ENCODE data around the gene ITIH1. TPM values are rescaled to one million over a fixed set of nuclear protein-coding genes. Genes with fewer than 3 reads are reported as not detected.
A peak's percentile ranks its signal among the peaks of the same experiment; 100 is the strongest.
"Not testable (repeated sequence)": the region's sequence is repeated elsewhere in the genome, so short reads cannot be mapped to it uniquely, and the experiment has no call there.

ITIH1 gene
- total RNA-seq, 4 donors from 2014 or later = 0.39 TPM; not detected in 3

- intact Hi-C loops (cut with DNase I; ENCODE audit: low total_unique reads) = no loop called here
- TF ChIP-seq POLR2A (IDR thresholded peaks at IDR 0.05) (no peak), CTCF (IDR thresholded peaks at IDR 0.05) (no peak)
- WGBS, 2 donors = 92 to 96% methylated on average over 13 of the region's 13 CpGs
Observed at GRCh38 chr3:52773361-52774065, 3.9 kb upstream of the ITIH1 start.

GRCh38 chr3:52774066-52774713, 3.2 kb upstream of the ITIH1 start:
- DNase-seq (ENCODE audit: low spot score in 2 of 2) = peak in 1 of 2 donors; percentile 59
- H3K4me3 ChIP-seq (ENCODE audit: low read depth, poor library complexity, severe bottlenecking) = no peak overlapping the region
- intact Hi-C loops (cut with DNase I; ENCODE audit: low total_unique reads) = no loop called here
- TF ChIP-seq POLR2A (IDR thresholded peaks at IDR 0.05) (no peak), CTCF (IDR thresholded peaks at IDR 0.05) (no peak)
- WGBS, 2 donors = 85 to 89% methylated on average over 8 of the region's 8 CpGs

More at GRCh38 chr3:52773361-52774065, 3.9 kb upstream of the ITIH1 start:
- no peak overlapping the region for H3K4me3 ChIP-seq (ENCODE audit: low read depth, poor library complexity, severe bottlenecking)
- DNase-seq (ENCODE audit: low spot score in 2 of 2) = peak in 1 of 2 donors; percentile 66

- DNase-seq (ENCODE audit: low spot score in 2 of 2) = peak in 1 of 2 donors; percentile 76
- intact Hi-C loops (cut with DNase I; ENCODE audit: low total_unique reads) = no loop called here
- H3K4me3 ChIP-seq (ENCODE audit: low read depth, poor library complexity, severe bottlenecking) = no peak overlapping the region
- TF ChIP-seq CTCF (IDR thresholded peaks at IDR 0.05) (no peak), POLR2A (IDR thresholded peaks at IDR 0.05) (no peak)
- 59 to 62% methylated on average over 6 of the region's 6 CpGs for WGBS, 2 donors
Observed at GRCh38 chr3:52774901-52775864, 2.2 kb upstream of the ITIH1 start.

GRCh38 chr3:52775877-52776276, 1.5 kb upstream of the ITIH1 start:
- DNase-seq (ENCODE audit: low spot score in 2 of 2) = peak in 1 of 2 donors; percentile 56
- intact Hi-C loops (cut with DNase I; ENCODE audit: low total_unique reads) = no loop called here
- no peak for TF ChIP-seq CTCF (IDR thresholded peaks at IDR 0.05)
- WGBS, 2 donors = 58 to 60% methylated on average over 8 of the region's 8 CpGs
- H3K4me3 ChIP-seq (ENCODE audit: low read depth, poor library complexity, severe bottlenecking) = no peak overlapping the region

GRCh38 chr3:52776486-52776885, 913 bp upstream of the ITIH1 start:
- WGBS, 2 donors = 63 to 67% methylated on average over 6 of the region's 6 CpGs
- H3K4me3 ChIP-seq (ENCODE audit: low read depth, poor library complexity, severe bottlenecking); DNase-seq (ENCODE audit: low spot score in 2 of 2); intact Hi-C loops (cut with DNase I; ENCODE audit: low total_unique reads): not testable (repeated sequence)
